ENCODE measurements around the gene CHRNA7.

The CHRNA7 gene

GRCh38 chr15:32123473-32123872, 93.2 kb downstream of the CHRNA7 start:
- TF ChIP-seq REST (IDR thresholded peaks at IDR 0.05; ENCODE audit: insufficient replicate concordance, low read depth) (no peak), SPI1 (IDR thresholded peaks at IDR 0.05; ENCODE audit: borderline replicate concordance, low read depth) (no peak), POLR2AphosphoS5 (IDR thresholded peaks at IDR 0.05; ENCODE audit: low read depth) (no peak)
- H3K4me3 ChIP-seq (replicated peaks; ENCODE audit: insufficient read depth, low read length): no peak overlapping the region
- no peak for DNase-seq (ENCODE audit: low read depth in 1 of 2, low spot score in 1 of 2)
- H3K27me3 ChIP-seq (ENCODE audit: insufficient read depth, poor library complexity, severe bottlenecking): peaks cover 2% of the 10 kb centered on the region
- no peak overlapping the region for H3K27ac ChIP-seq (replicated peaks)

- Histone ChIP-seq H3K27me3 (ENCODE audit: insufficient read depth, poor library complexity, severe bottlenecking) (peaks cover 4% of the 10 kb centered on the region), H3K27ac (replicated peaks) (no peak overlapping the region), H3K4me3 (replicated peaks; ENCODE audit: insufficient read depth, low read length) (no peak overlapping the region)
- TF ChIP-seq REST (IDR thresholded peaks at IDR 0.05; ENCODE audit: insufficient replicate concordance, low read depth) (no peak), SPI1 (IDR thresholded peaks at IDR 0.05; ENCODE audit: borderline replicate concordance, low read depth) (no peak), CTCF (IDR thresholded peaks at IDR 0.05; ENCODE audit: insufficient read depth, low read length) (no peak), POLR2AphosphoS5 (IDR thresholded peaks at IDR 0.05; ENCODE audit: low read depth) (no peak), GABPA (IDR thresholded peaks at IDR 0.05; ENCODE audit: low read depth) (no peak)
- no peak for DNase-seq (ENCODE audit: low read depth in 1 of 2, low spot score in 1 of 2)
Measured at GRCh38 chr15:32124726-32125125, 94.4 kb downstream of the CHRNA7 start.

- Histone ChIP-seq H3K27me3 (ENCODE audit: insufficient read depth, poor library complexity, severe bottlenecking) (peaks cover 4% of the 10 kb centered on the region), H3K4me3 (replicated peaks; ENCODE audit: insufficient read depth, low read length) (no peak overlapping the region), H3K27ac (replicated peaks) (no peak overlapping the region)
- TF ChIP-seq GABPA (IDR thresholded peaks at IDR 0.05; ENCODE audit: low read depth): no peak
- TF ChIP-seq SPI1 (IDR thresholded peaks at IDR 0.05; ENCODE audit: borderline replicate concordance, low read depth): no peak
- no peak for TF ChIP-seq REST (IDR thresholded peaks at IDR 0.05; ENCODE audit: insufficient replicate concordance, low read depth)
- no peak for TF ChIP-seq CTCF (IDR thresholded peaks at IDR 0.05; ENCODE audit: insufficient read depth, low read length)
- TF ChIP-seq POLR2AphosphoS5 (IDR thresholded peaks at IDR 0.05; ENCODE audit: low read depth): no peak
- no peak for DNase-seq (ENCODE audit: low read depth in 1 of 2, low spot score in 1 of 2)
Measured at GRCh38 chr15:32125595-32125994, 95.3 kb downstream of the CHRNA7 start.

Measured in HL-60 (cell line).